ENCODE results near the gene PER3.

GRCh38 chr1:7893529-7894180 lies 109.6 kb downstream of the PER3 start:
- TF ChIP-seq CTCF (conservative IDR thresholded peaks at IDR 0.05; ENCODE audit: low read length) (no peak), EZH2phosphoT487 (IDR thresholded peaks at IDR 0.05; ENCODE audit: borderline replicate concordance) (no peak)
